Vagina (tissue), 2 donors: ENCODE data around the gene CFAP61. TPM values are rescaled to one million over a fixed set of nuclear protein-coding genes. Genes with fewer than 3 reads are reported as not detected.

Source experiments
- DNase-seq, 2 donors: peaks; one replicate each; pipeline ENCODE4 v3.0.0-alpha.2; 2017; ENCODE audit errors: extremely low spot score in 2 of 2
- H3K27ac ChIP-seq: fragments of 200-600 bp; sonication (generic); one replicate; pipeline ENCODE4 v1.5.1; 2019
- H3K27me3 ChIP-seq: fragments of 200-600 bp; sonication (generic); one replicate; pipeline ENCODE4 v1.5.1; 2019
- H3K36me3 ChIP-seq, 2 donors: fragments of 200-600 bp; sonication (generic); one replicate each; pipeline ENCODE4 v1.5.1; 2017 to 2019
- H3K4me1 ChIP-seq: fragments of 200-600 bp; sonication (generic); one replicate; pipeline ENCODE4 v1.5.1; 2019
- H3K4me3 ChIP-seq, 2 donors: fragments of 200-600 bp; sonication (generic); 1 replicate in 1 of 2; 2 replicates in 1 of 2; pipeline ENCODE4 v1.5.1; 2016 to 2019
- H3K9me3 ChIP-seq: fragments of 200-600 bp; sonication (generic); one replicate; pipeline ENCODE4 v1.5.1; 2019
- POLR2A ChIP-seq, 2 donors: fragments of 450-650 bp; IDR thresholded peaks; one replicate each; pipeline ENCODE4 v1.6.1; 2017; ENCODE audit warnings: antibody characterized with exemption in 2 of 2, mild to moderate bottlenecking in 2 of 2, moderate library complexity in 2 of 2
- POLR2AphosphoS5 ChIP-seq, 2 donors: sonication (generic); formaldehyde crosslinking; IDR thresholded peaks; one replicate each; pipeline ENCODE4 v1.9.0; 2017; ENCODE audit warnings: antibody characterized with exemption in 2 of 2, mild to moderate bottlenecking in 2 of 2, low read depth in 1 of 2; ENCODE audit not compliant: insufficient read depth in 1 of 2
- intact Hi-C: fragments of 100-400 bp; cut with DNase I; formaldehyde crosslinking; loops from one replicate; pipeline ENCODE4 v1.15.1; 2023
- total RNA-seq: library from RNA; depleted of rRNA; stranded (reverse); fragments of >200 nt; gene quantifications from one replicate; pipeline ENCODE4 v1.2.3, GENCODE V29; 2016
- TF ChIP-seq, protein P1 (sequence below), 3 experiments: fragments of 450-650 bp in 2 of 3; fragments of 200-600 bp in 1 of 3; sonication (generic) in 1 of 3; IDR thresholded peaks; one replicate each; pipeline ENCODE4 v1.5.1; 2017 to 2019; ENCODE audit warnings: antibody characterized with exemption in 3 of 3, mild to moderate bottlenecking in 2 of 3, moderate library complexity in 2 of 3

CFAP61 gene
- total RNA-seq, 1 donor from 2014 or later = 1.5 TPM

GRCh38 chr20:20286061-20286460 is 233.7 kb downstream of the CFAP61 start:
- intact Hi-C loops = no loop called here

DNA sequence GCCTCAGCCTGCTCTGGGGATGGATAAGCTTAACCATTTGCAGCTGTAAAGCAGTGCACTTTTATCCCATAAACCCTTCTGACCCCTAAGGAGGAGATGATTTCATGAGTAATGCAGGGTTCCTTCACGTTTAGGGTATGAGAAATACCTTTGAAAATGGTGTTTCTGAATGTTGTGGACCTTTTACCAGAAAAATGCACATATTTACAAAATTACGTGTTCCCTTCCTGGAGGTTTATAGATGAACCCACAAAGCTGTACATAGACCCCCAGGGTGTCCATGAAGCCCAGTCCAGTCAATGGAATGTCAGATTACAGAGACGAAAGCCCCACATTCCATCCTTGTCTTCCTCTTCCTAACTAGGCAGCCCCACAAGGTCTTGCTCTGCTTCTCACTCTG is 237.0 kb downstream of the CFAP61 start:
- Histone ChIP-seq H3K27me3 (no peaks in the 10 kb centered on the region), H3K36me3 (no peaks in the 10 kb centered on the region), H3K4me3 (no peak overlapping the region), H3K4me1 (no peaks in the 10 kb centered on the region), H3K9me3 (no peaks in the 10 kb centered on the region), H3K27ac (no peak overlapping the region)
- no peak for DNase-seq
- TF ChIP-seq POLR2A (IDR thresholded peaks at IDR 0.05) (no peak), POLR2AphosphoS5 (IDR thresholded peaks at IDR 0.05; ENCODE audit: insufficient read depth in 1 of 2, low read depth in 1 of 2) (no peak)
- TF ChIP-seq, protein P1, sequence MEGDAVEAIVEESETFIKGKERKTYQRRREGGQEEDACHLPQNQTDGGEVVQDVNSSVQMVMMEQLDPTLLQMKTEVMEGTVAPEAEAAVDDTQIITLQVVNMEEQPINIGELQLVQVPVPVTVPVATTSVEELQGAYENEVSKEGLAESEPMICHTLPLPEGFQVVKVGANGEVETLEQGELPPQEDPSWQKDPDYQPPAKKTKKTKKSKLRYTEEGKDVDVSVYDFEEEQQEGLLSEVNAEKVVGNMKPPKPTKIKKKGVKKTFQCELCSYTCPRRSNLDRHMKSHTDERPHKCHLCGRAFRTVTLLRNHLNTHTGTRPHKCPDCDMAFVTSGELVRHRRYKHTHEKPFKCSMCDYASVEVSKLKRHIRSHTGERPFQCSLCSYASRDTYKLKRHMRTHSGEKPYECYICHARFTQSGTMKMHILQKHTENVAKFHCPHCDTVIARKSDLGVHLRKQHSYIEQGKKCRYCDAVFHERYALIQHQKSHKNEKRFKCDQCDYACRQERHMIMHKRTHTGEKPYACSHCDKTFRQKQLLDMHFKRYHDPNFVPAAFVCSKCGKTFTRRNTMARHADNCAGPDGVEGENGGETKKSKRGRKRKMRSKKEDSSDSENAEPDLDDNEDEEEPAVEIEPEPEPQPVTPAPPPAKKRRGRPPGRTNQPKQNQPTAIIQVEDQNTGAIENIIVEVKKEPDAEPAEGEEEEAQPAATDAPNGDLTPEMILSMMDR (IDR thresholded peaks at IDR 0.05) = no peak
- intact Hi-C loops = no loop called here

More at GRCh38 chr20:20286061-20286460, 233.7 kb downstream of the CFAP61 start:
- no peak for DNase-seq
- TF ChIP-seq, protein P1 (IDR thresholded peaks at IDR 0.05) = no peak
- TF ChIP-seq POLR2A (IDR thresholded peaks at IDR 0.05) (no peak), POLR2AphosphoS5 (IDR thresholded peaks at IDR 0.05; ENCODE audit: insufficient read depth in 1 of 2, low read depth in 1 of 2) (no peak)
- Histone ChIP-seq H3K4me1 (no peaks in the 10 kb centered on the region), H3K27me3 (no peaks in the 10 kb centered on the region), H3K27ac (no peak overlapping the region), H3K9me3 (no peaks in the 10 kb centered on the region), H3K4me3 (no peak overlapping the region), H3K36me3 (no peaks in the 10 kb centered on the region)

GRCh38 chr20:20292472-20292871 is 240.1 kb downstream of the CFAP61 start:
- no peaks in the 10 kb centered on the region for H3K36me3 ChIP-seq
- TF ChIP-seq POLR2A (IDR thresholded peaks at IDR 0.05) (no peak), POLR2AphosphoS5 (IDR thresholded peaks at IDR 0.05; ENCODE audit: insufficient read depth in 1 of 2, low read depth in 1 of 2) (no peak)
- TF ChIP-seq, protein P1 (IDR thresholded peaks at IDR 0.05) = no peak
- H3K4me1 ChIP-seq = no peaks in the 10 kb centered on the region
- no peaks in the 10 kb centered on the region for H3K9me3 ChIP-seq
- H3K27ac ChIP-seq = no peak overlapping the region
- H3K4me3 ChIP-seq = no peak overlapping the region
- DNase-seq = no peak
- no peaks in the 10 kb centered on the region for H3K27me3 ChIP-seq
- intact Hi-C loops = no loop called here

DNA sequence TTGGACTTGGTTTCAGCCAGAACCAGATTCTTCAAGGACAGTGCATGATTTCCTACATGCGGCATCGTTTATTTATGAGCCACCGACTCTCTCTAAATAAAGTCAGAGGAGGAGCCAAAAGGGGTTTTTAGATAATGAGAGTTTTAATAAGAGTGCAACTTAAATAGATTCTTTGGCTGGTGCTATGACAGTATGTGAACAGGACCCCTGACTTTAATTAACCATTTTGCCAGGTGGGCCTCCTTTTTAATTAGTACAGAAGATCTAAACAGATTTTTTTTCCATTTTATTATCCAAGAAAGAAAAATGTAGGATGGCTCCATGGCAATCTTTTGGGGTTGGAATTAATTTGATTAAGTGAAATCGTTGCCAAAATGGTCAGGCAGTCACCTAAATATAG is 240.8 kb downstream of the CFAP61 start:
- no peaks in the 10 kb centered on the region for H3K4me1 ChIP-seq
- no peak overlapping the region for H3K27ac ChIP-seq
- no peak overlapping the region for H3K4me3 ChIP-seq
- no peaks in the 10 kb centered on the region for H3K27me3 ChIP-seq
- H3K36me3 ChIP-seq = no peaks in the 10 kb centered on the region
- intact Hi-C loops = no loop called here
- no peaks in the 10 kb centered on the region for H3K9me3 ChIP-seq
- DNase-seq = no peak
- no peak for TF ChIP-seq POLR2A (IDR thresholded peaks at IDR 0.05)
- TF ChIP-seq POLR2AphosphoS5 (IDR thresholded peaks at IDR 0.05; ENCODE audit: insufficient read depth in 1 of 2, low read depth in 1 of 2) = no peak
- TF ChIP-seq, protein P1 (IDR thresholded peaks at IDR 0.05) = no peak

- H3K9me3 ChIP-seq = no peaks in the 10 kb centered on the region
- H3K27ac ChIP-seq = no peak overlapping the region
- H3K4me3 ChIP-seq = no peak overlapping the region
- intact Hi-C loops = no loop called here
- no peaks in the 10 kb centered on the region for H3K36me3 ChIP-seq
- H3K4me1 ChIP-seq = no peaks in the 10 kb centered on the region
- TF ChIP-seq, protein P1 (IDR thresholded peaks at IDR 0.05) = no peak
- TF ChIP-seq POLR2A (IDR thresholded peaks at IDR 0.05) (no peak), POLR2AphosphoS5 (IDR thresholded peaks at IDR 0.05; ENCODE audit: insufficient read depth in 1 of 2, low read depth in 1 of 2) (no peak)
- H3K27me3 ChIP-seq = no peaks in the 10 kb centered on the region
- DNase-seq = no peak
Observed at GRCh38 chr20:20293691-20294385, 241.5 kb downstream of the CFAP61 start.
